ENCODE results near the gene ACIN1. TPM values are rescaled to one million over a fixed set of nuclear protein-coding genes. Genes with fewer than 3 reads are reported as not detected.

ACIN1 gene
- total and polyA plus RNA-seq, 10 of the 15 experiments (the other 5 are each of a cell fraction or from before 2014, with no cell fraction given): 4.3 to 148 (median 93.4) TPM

- TF ChIP-seq RUNX3 (IDR thresholded peaks at IDR 0.05; ENCODE audit: low read length): no peak
- no peak for TF ChIP-seq JUND (IDR thresholded peaks at IDR 0.05; ENCODE audit: low read depth, low read length)
Observed at GRCh38 chr14:23091294-23092225, 3.4 kb downstream of the ACIN1 start (continued).

GRCh38 chr14:23090254-23090636 is 4.7 kb downstream of the ACIN1 start:
- H3K79me2 ChIP-seq (ENCODE audit: control insufficient read depth, insufficient read depth, low read length): peaks cover 33% of the 10 kb centered on the region
- H3K27me3 ChIP-seq (replicated peaks in 1 of 2; ENCODE audit: control insufficient read depth in 2 of 2, insufficient read depth in 2 of 2, low read length in 1 of 2): no peaks in the 10 kb centered on the region
- H3K27ac ChIP-seq (ENCODE audit: control insufficient read depth, insufficient read depth): no peak overlapping the region
- 100% methylated on average over 4 of the region's 4 CpGs for WGBS (ENCODE audit: insufficient coverage, insufficient replicate concordance, low lambda C conversion rate, missing lambda C conversion rate)
- ChIA-PET RAD21 (ENCODE audit: unreplicated experiment) (no interaction called here), CTCF (interaction anchor here (0.6 to 5.3 kb wide), 8 partner anchors 13 to 31 kb away, joined by 3 to 60 read pairs (median 11); no protein-coding TSS in a partner anchor), POLR2A (interaction anchor here (1.0 to 1.7 kb wide), 2 partner anchors 84 to 516 kb away, joined by 3 to 6 read pairs; no protein-coding TSS in a partner anchor), SMC1A (ENCODE audit: uncharacterized antibody, unreplicated experiment) (interaction anchor here (0.6 to 2.3 kb wide), 6 partner anchors 9 to 65 kb away, joined by 3 to 11 read pairs (median 3); no protein-coding TSS in a partner anchor)
- H3K36me3 ChIP-seq (ENCODE audit: control insufficient read depth in 2 of 2, insufficient read depth in 2 of 2, low read length in 1 of 2): peaks cover 4 to 33% of the 10 kb centered on the region in 2 experiments
- H3K4me2 ChIP-seq (ENCODE audit: control insufficient read depth, insufficient read depth): no peak overlapping the region
- no TSS peak for BruUV-seq (replicated peaks)
- in situ Hi-C loops (cut with MboI): no loop called here
- FAIRE-seq (no peak), DNase-seq (ENCODE audit: low read depth, low spot score) (no peak), ATAC-seq (no peak)
- no peak overlapping the region for H3K4me3 ChIP-seq
- H3K9ac ChIP-seq (ENCODE audit: control insufficient read depth, insufficient read depth, low read length): no peak overlapping the region
- no peaks in the 10 kb centered on the region; the same call in 1 of the 2 replicates for H3K4me1 ChIP-seq (ENCODE audit: control insufficient read depth, insufficient read depth, low read length)
- H3K9me3 ChIP-seq (replicated peaks; ENCODE audit: control insufficient read depth, insufficient read depth, low read length): no peaks in the 10 kb centered on the region
- intact Hi-C loops (cut with micrococcal nuclease; ENCODE audit: unreplicated experiment): no loop called here
- no peak for TF ChIP-seq NFXL1 (IDR thresholded peaks at IDR 0.05; ENCODE audit: borderline replicate concordance)
- TF ChIP-seq LARP7 (IDR thresholded peaks at IDR 0.05): no peak
- TF ChIP-seq ZSCAN29 (IDR thresholded peaks at IDR 0.05): no peak
- TF ChIP-seq CBX5 (IDR thresholded peaks at IDR 0.05; ENCODE audit: low read depth): no peak
- TF ChIP-seq RUNX3 (IDR thresholded peaks at IDR 0.05; ENCODE audit: low read length): no peak
- TF ChIP-seq IKZF1 (conservative IDR thresholded peaks at IDR 0.05): no peak
- H4K20me1 ChIP-seq (ENCODE audit: control insufficient read depth, insufficient read depth): 0 out of 2 replicates have a peak, but pooled peaks cover 7% of the 10 kb centered on the region
- H2AFZ ChIP-seq (ENCODE audit: control insufficient read depth, low read depth, low read length): no peak overlapping the region

All from GM12878 (cell line).